ENCODE measurements around the gene LTA. TPM values are rescaled to one million over a fixed set of nuclear protein-coding genes. Genes with fewer than 3 reads are reported as not detected.

LTA gene
- total RNA-seq, 2 donors from 2014 or later = 1.2 TPM; not detected in 1

GRCh38 chr6:31558631-31559500 lies 13.2 kb upstream of the LTA start:
- 77% methylated on average over 14 of the region's 14 CpGs for WGBS
- Histone ChIP-seq H3K4me3 (no peak overlapping the region), H3K36me3 (peaks cover 5 to 9% of the 10 kb centered on the region in 2 donors), H3K9me3 (no peaks in the 10 kb centered on the region), H3K4me1 (replicated peaks) (no peaks in the 10 kb centered on the region), H3K27me3 (replicated peaks; ENCODE audit: insufficient read depth) (no peaks in the 10 kb centered on the region), H3K27ac (no peak overlapping the region)
- TF ChIP-seq, protein P1, sequence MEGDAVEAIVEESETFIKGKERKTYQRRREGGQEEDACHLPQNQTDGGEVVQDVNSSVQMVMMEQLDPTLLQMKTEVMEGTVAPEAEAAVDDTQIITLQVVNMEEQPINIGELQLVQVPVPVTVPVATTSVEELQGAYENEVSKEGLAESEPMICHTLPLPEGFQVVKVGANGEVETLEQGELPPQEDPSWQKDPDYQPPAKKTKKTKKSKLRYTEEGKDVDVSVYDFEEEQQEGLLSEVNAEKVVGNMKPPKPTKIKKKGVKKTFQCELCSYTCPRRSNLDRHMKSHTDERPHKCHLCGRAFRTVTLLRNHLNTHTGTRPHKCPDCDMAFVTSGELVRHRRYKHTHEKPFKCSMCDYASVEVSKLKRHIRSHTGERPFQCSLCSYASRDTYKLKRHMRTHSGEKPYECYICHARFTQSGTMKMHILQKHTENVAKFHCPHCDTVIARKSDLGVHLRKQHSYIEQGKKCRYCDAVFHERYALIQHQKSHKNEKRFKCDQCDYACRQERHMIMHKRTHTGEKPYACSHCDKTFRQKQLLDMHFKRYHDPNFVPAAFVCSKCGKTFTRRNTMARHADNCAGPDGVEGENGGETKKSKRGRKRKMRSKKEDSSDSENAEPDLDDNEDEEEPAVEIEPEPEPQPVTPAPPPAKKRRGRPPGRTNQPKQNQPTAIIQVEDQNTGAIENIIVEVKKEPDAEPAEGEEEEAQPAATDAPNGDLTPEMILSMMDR (IDR thresholded peaks at IDR 0.05) = no peak
- TF ChIP-seq POLR2A (IDR thresholded peaks at IDR 0.05) (no peak), POLR2AphosphoS5 (IDR thresholded peaks at IDR 0.05) (no peak)
- no peak for DNase-seq (ENCODE audit: low spot score)
- intact Hi-C loops (cut with DNase I) = no loop called here

GRCh38 chr6:31559606-31559957 lies 12.5 kb upstream of the LTA start:
- Histone ChIP-seq H3K4me1 (replicated peaks) (no peaks in the 10 kb centered on the region), H3K9me3 (no peaks in the 10 kb centered on the region), H3K27me3 (replicated peaks; ENCODE audit: insufficient read depth) (no peaks in the 10 kb centered on the region), H3K27ac (no peak overlapping the region), H3K4me3 (no peak overlapping the region), H3K36me3 (peaks cover 5 to 9% of the 10 kb centered on the region in 2 donors)
- 68% methylated on average over 4 of the region's 4 CpGs for WGBS
- intact Hi-C loops (cut with DNase I) = no loop called here
- DNase-seq (ENCODE audit: low spot score) = no peak
- TF ChIP-seq POLR2A (IDR thresholded peaks at IDR 0.05) (no peak), POLR2AphosphoS5 (IDR thresholded peaks at IDR 0.05) (no peak)
- TF ChIP-seq, protein P1 (IDR thresholded peaks at IDR 0.05) = no peak

- Histone ChIP-seq H3K27me3 (replicated peaks; ENCODE audit: insufficient read depth) (no peaks in the 10 kb centered on the region), H3K36me3 (peaks cover 5 to 9% of the 10 kb centered on the region in 2 donors), H3K4me3 (no peak overlapping the region), H3K4me1 (replicated peaks) (no peaks in the 10 kb centered on the region), H3K9me3 (no peaks in the 10 kb centered on the region), H3K27ac (no peak overlapping the region)
- TF ChIP-seq POLR2A (IDR thresholded peaks at IDR 0.05) (no peak), POLR2AphosphoS5 (IDR thresholded peaks at IDR 0.05) (no peak)
- TF ChIP-seq, protein P1 (IDR thresholded peaks at IDR 0.05) = no peak
- 75% methylated on average over 7 of the region's 7 CpGs for WGBS
- intact Hi-C loops (cut with DNase I) = no loop called here
- DNase-seq (ENCODE audit: low spot score) = no peak
Observed at GRCh38 chr6:31559958-31560696, 12.0 kb upstream of the LTA start.

- Histone ChIP-seq H3K36me3 (peaks cover 5 to 9% of the 10 kb centered on the region in 2 donors), H3K4me1 (replicated peaks) (no peaks in the 10 kb centered on the region), H3K9me3 (no peaks in the 10 kb centered on the region), H3K27me3 (replicated peaks; ENCODE audit: insufficient read depth) (no peaks in the 10 kb centered on the region), H3K27ac (no peak overlapping the region), H3K4me3 (no peak overlapping the region)
- intact Hi-C loops (cut with DNase I) = no loop called here
- DNase-seq (ENCODE audit: low spot score) = no peak
- no peak for TF ChIP-seq POLR2AphosphoS5 (IDR thresholded peaks at IDR 0.05)
- TF ChIP-seq, protein P1 (IDR thresholded peaks at IDR 0.05) = no peak
- TF ChIP-seq POLR2A (IDR thresholded peaks at IDR 0.05) = no peak
Observed at GRCh38 chr6:31560697-31561058, 11.4 kb upstream of the LTA start.

All from prostate gland (tissue), 2 donors.